Endodermal cell (in vitro differentiated cells): ENCODE results near the gene ZNF549. TPM values are rescaled to one million over a fixed set of nuclear protein-coding genes. Genes with fewer than 3 reads are reported as not detected.
A peak's percentile ranks its signal among the peaks of the same experiment; 100 is the strongest.

Experiments
- DNase-seq: peaks from one replicate; pipeline ENCODE4 v3.0.0-alpha.2; 2017
- H3K27ac ChIP-seq: 2 replicates; pipeline ENCODE4 v1.5.1; 2013; ENCODE audit warnings: mild to moderate bottlenecking, low read depth, low read length, moderate library complexity
- H3K27me3 ChIP-seq: 2 replicates; pipeline ENCODE4 v1.6.1; 2013; ENCODE audit warnings: mild to moderate bottlenecking, low read length, moderate library complexity; ENCODE audit not compliant: insufficient read depth, control insufficient read depth, poor library complexity, severe bottlenecking
- H3K36me3 ChIP-seq: 2 replicates; pipeline ENCODE4 v1.7.0; 2013; ENCODE audit warnings: mild to moderate bottlenecking, low read length, moderate library complexity; ENCODE audit not compliant: control insufficient read depth, insufficient read depth
- H3K4me1 ChIP-seq: one replicate; pipeline ENCODE4 v1.7.0; 2013; ENCODE audit warnings: low read length; ENCODE audit not compliant: control insufficient read depth, insufficient read depth
- H3K4me3 ChIP-seq: 2 replicates; pipeline ENCODE4 v1.5.1; 2013; ENCODE audit warnings: mild to moderate bottlenecking, low read length, moderate library complexity
- H3K9ac ChIP-seq: 2 replicates; pipeline ENCODE4 v1.6.1; 2013; ENCODE audit warnings: mild to moderate bottlenecking, low read length, moderate library complexity; ENCODE audit not compliant: poor library complexity, severe bottlenecking; ENCODE audit errors: extremely low read depth
- H3K9me3 ChIP-seq: 2 replicates; pipeline ENCODE4 v1.6.1; 2013; ENCODE audit warnings: mild to moderate bottlenecking, low read length, moderate library complexity; ENCODE audit not compliant: control insufficient read depth
- H3K27ac Mint-ChIP-seq: 2 replicates; pipeline ENCODE4 v1.8.0; 2020; ENCODE audit warnings: mixed read lengths
- H3K27me3 Mint-ChIP-seq: 2 replicates; pipeline ENCODE4 v1.8.0; 2021; ENCODE audit warnings: mild to moderate bottlenecking, mixed read lengths; ENCODE audit not compliant: insufficient read depth
- H3K36me3 Mint-ChIP-seq: 2 replicates; pipeline ENCODE4 v1.8.0; 2020; ENCODE audit warnings: low read depth, mixed read lengths
- H3K4me1 Mint-ChIP-seq: 2 replicates; pipeline ENCODE4 v1.8.0; 2020; ENCODE audit warnings: mixed read lengths
- H3K4me3 Mint-ChIP-seq: 2 replicates; pipeline ENCODE4 v1.8.0; 2020; ENCODE audit warnings: mild to moderate bottlenecking, moderate library complexity, mixed read lengths
- H3K9me3 Mint-ChIP-seq: 2 replicates; pipeline ENCODE4 v1.8.0; 2020; ENCODE audit warnings: mild to moderate bottlenecking, mixed read lengths
- WGBS, 2 experiments: methylation state at CpG; one replicate each; pipeline versions ENCODE4 v1.1.5 to v1.1.7; 2013; ENCODE audit warnings: missing lambda C conversion rate in 2 of 2, mixed read lengths in 1 of 2; ENCODE audit not compliant: insufficient coverage in 1 of 2, insufficient read length in 1 of 2; 5-methylcytosine and 5-hydroxymethylcytosine counted together
- total RNA-seq, 2 donors: library from RNA; stranded (reverse); fragmentation: NEBNext Ultra II Directional in 1 of 2; extraction: Animal tissue kit (Norgen Biotek cat#: 25700) in 1 of 2; gene quantifications; 2 replicates in 1 of 2; 3 replicates in 1 of 2; pipeline ENCODE4 v1.2.1, GENCODE V29; 2021
- TF ChIP-seq, protein P1 (sequence below): fragments of 200-600 bp; sonication (generic); conservative IDR thresholded peaks from 2 replicates; pipeline ENCODE4 v1.5.0; 2021; ENCODE audit warnings: antibody characterized with exemption, mild to moderate bottlenecking

Gene ZNF549
- total RNA-seq, 2 donors from 2014 or later = 9.5 to 14.0 TPM

DNA sequence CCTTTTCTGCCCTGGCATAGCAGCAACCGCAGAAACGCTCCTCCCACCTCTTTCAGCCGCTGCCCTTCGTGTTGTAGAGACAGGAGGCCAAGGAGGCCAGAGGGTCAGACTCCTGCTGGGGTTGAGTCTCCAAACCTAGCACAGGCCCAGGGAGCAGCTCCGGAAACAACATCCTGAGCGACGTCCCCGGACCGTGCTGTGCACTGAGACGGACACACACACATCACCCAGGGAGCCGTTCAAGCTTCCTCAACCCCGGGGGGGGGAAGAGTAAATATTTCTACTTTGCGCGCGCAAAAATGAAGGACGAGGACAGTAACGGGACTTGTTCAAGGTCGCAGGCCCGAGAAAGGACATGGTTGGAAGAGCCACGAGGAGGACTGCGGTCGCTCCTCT, 31.9 kb downstream of the ZNF549 start:
- TF ChIP-seq, protein P1, sequence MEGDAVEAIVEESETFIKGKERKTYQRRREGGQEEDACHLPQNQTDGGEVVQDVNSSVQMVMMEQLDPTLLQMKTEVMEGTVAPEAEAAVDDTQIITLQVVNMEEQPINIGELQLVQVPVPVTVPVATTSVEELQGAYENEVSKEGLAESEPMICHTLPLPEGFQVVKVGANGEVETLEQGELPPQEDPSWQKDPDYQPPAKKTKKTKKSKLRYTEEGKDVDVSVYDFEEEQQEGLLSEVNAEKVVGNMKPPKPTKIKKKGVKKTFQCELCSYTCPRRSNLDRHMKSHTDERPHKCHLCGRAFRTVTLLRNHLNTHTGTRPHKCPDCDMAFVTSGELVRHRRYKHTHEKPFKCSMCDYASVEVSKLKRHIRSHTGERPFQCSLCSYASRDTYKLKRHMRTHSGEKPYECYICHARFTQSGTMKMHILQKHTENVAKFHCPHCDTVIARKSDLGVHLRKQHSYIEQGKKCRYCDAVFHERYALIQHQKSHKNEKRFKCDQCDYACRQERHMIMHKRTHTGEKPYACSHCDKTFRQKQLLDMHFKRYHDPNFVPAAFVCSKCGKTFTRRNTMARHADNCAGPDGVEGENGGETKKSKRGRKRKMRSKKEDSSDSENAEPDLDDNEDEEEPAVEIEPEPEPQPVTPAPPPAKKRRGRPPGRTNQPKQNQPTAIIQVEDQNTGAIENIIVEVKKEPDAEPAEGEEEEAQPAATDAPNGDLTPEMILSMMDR = no peak
- Histone ChIP-seq H3K9ac (peak overlapping the region; percentile 82), H3K27me3 (no peaks in the 10 kb centered on the region), H3K4me1 (no peaks in the 10 kb centered on the region), H3K9me3 (peaks cover 42% of the 10 kb centered on the region), H3K27ac (no peak overlapping the region), H3K36me3 (peaks cover 24% of the 10 kb centered on the region), H3K4me3 (peak overlapping the region; percentile 90)
- peak; percentile 64 for DNase-seq
- Mint-ChIP-seq H3K36me3 (peaks cover 36% of the 10 kb centered on the region), H3K27ac (peak overlapping the region; percentile 89), H3K9me3 (peaks cover 46% of the 10 kb centered on the region), H3K4me1 (peaks cover 20% of the 10 kb centered on the region), H3K4me3 (peak overlapping the region; percentile 91), H3K27me3 (peaks cover 5% of the 10 kb centered on the region)
- 1 to 2% methylated on average over 19 to 22 of the region's 22 CpGs for WGBS, 2 experiments

DNA sequence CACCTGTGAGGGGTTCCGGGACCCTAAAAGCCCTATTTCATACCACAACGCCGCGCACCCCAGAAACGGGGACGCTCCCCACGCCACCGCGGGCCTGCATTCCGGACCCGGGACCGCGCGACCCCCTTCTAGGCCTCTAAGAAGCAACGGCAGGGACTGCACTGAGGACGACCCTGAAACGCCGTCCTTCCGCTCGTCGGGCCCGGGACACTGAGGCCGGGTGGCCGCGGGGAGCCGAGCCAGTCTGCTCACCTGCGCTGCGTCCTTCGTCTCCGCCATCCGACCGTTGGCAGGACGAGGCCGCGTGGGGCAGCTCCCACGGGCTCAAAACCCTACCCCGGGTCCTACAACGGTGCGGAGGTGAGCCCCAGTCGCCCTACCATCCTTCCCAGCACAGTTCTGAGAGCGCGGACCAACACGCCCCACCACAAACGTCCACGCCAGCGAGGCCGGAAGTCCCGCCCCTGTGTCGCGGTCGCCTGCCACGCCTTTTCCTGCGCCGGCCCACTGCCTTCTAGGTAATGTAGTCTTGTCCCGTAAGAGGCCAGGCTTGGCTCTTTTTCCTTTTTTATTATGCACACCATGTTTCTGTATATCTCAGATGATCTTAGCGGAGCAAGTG, 32.4 kb downstream of the ZNF549 start, which contains the start of gene ZNF550:
TSS of gene ZNF550 (minus strand) at position 460 of the 622 bp plus-strand sequence. CDS start at position 279, 181 bp downstream.
- Mint-ChIP-seq H3K4me1 (peaks cover 20% of the 10 kb centered on the region), H3K27ac (peak within 1 kb of the TSS; percentile 89), H3K36me3 (peaks cover 31% of the 10 kb centered on the region), H3K4me3 (peak within 1 kb of the TSS; percentile 91), H3K9me3 (peaks cover 51% of the 10 kb centered on the region), H3K27me3 (peaks cover 5% of the 10 kb centered on the region)
- DNase-seq = peak; percentile 94
- H3K9ac ChIP-seq = peak within 1 kb of the TSS; percentile 82
- peaks cover 47% of the 10 kb centered on the region for H3K9me3 ChIP-seq
- peaks cover 19% of the 10 kb centered on the region for H3K36me3 ChIP-seq
- WGBS, 2 experiments = 0% methylated on average over 29 to 56 of the region's 56 CpGs
- H3K4me3 ChIP-seq = peak within 1 kb of the TSS; percentile 90
- no peaks in the 10 kb centered on the region for H3K27me3 ChIP-seq
- no peak within 1 kb of the TSS for H3K27ac ChIP-seq
- no peaks in the 10 kb centered on the region for H3K4me1 ChIP-seq
- TF ChIP-seq, protein P1 = no peak

DNA sequence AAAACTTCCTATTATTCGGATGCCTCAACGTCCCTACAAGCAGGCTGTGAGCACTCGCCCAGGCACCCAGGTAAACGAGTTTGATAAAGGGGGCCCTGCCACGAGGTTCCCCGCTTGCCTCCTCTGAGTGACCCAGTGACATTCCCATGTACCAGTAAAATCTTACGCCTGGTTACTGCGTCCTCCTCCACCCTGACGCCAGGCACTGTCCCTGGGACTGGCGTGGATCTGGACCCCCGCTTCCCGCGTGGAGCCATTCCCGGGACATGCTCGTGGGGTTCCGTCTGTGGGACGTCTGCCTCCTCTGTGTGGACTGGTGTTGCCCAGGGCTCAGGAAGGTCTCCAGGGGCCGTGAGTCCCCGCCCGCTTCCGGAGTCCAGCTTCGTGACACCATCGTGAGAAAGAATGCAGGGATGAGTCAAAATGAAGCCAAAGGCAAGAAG, 32.9 kb downstream of the ZNF549 start:
- H3K27ac Mint-ChIP-seq = no peak overlapping the region
- H3K36me3 ChIP-seq = peaks cover 13% of the 10 kb centered on the region
- H3K4me3 Mint-ChIP-seq = peak overlapping the region; percentile 91
- TF ChIP-seq, protein P1 = no peak
- WGBS, 2 experiments = 85 to 88% methylated on average over 19 to 23 of the region's 23 CpGs
- no peak for DNase-seq
- peak overlapping the region; percentile 90 for H3K4me3 ChIP-seq
- peaks cover 56% of the 10 kb centered on the region for H3K9me3 Mint-ChIP-seq
- no peak overlapping the region for H3K27ac ChIP-seq
- H3K9me3 ChIP-seq = peaks cover 53% of the 10 kb centered on the region
- no peak overlapping the region for H3K9ac ChIP-seq
- H3K4me1 ChIP-seq = no peaks in the 10 kb centered on the region
- peaks cover 20% of the 10 kb centered on the region for H3K4me1 Mint-ChIP-seq
- H3K36me3 Mint-ChIP-seq = peaks cover 26% of the 10 kb centered on the region
- H3K27me3 ChIP-seq = no peaks in the 10 kb centered on the region
- peaks cover 5% of the 10 kb centered on the region for H3K27me3 Mint-ChIP-seq
